ENCODE measurements around the gene ZNHIT3.

Gene ZNHIT3

DNA sequence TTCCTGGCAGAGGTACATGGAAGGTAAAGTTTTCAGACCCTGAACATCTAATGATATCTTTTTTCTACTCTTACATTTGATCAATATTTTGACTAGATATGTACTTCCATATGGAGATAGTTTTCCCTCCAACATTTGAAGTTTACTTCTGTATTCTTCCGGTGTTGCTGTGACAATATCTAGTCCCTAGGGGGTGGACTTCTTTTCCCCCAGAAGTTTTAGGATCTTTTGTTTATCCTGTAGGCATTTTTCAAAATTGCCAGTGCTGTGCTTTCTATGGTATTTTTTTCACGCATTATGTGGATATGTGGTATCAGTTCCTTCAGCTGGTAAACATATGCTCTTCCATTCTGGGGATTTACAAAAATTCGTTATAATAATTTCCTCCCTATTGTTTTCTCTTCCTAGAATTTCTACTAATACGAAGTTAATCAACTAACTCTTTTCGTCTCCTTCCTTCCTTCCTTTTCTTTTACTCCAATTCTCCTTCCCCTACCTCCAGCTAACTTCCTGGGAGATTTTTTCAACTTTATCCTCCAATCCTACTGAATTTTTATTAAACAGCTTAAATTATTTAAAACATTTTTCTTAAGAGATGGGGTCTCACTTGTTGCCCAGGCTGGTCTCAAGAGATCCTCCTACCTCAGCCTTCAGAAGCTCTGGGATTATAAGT, 26.1 kb upstream of the ZNHIT3 start:
- ChIA-PET CTCF (interaction anchor here (1.3 kb wide), 1 partner anchor 23 kb away, joined by 4 read pairs; no protein-coding TSS in a partner anchor), POLR2A (ENCODE audit: low non-redundant PET) (no interaction called here)
- no peak overlapping the region for H3K27ac ChIP-seq
- TF ChIP-seq, protein P1, sequence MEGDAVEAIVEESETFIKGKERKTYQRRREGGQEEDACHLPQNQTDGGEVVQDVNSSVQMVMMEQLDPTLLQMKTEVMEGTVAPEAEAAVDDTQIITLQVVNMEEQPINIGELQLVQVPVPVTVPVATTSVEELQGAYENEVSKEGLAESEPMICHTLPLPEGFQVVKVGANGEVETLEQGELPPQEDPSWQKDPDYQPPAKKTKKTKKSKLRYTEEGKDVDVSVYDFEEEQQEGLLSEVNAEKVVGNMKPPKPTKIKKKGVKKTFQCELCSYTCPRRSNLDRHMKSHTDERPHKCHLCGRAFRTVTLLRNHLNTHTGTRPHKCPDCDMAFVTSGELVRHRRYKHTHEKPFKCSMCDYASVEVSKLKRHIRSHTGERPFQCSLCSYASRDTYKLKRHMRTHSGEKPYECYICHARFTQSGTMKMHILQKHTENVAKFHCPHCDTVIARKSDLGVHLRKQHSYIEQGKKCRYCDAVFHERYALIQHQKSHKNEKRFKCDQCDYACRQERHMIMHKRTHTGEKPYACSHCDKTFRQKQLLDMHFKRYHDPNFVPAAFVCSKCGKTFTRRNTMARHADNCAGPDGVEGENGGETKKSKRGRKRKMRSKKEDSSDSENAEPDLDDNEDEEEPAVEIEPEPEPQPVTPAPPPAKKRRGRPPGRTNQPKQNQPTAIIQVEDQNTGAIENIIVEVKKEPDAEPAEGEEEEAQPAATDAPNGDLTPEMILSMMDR (conservative IDR thresholded peaks at IDR 0.05; ENCODE audit: low read depth): no peak
- no peak for DNase-seq (ENCODE audit: low spot score)

DNA sequence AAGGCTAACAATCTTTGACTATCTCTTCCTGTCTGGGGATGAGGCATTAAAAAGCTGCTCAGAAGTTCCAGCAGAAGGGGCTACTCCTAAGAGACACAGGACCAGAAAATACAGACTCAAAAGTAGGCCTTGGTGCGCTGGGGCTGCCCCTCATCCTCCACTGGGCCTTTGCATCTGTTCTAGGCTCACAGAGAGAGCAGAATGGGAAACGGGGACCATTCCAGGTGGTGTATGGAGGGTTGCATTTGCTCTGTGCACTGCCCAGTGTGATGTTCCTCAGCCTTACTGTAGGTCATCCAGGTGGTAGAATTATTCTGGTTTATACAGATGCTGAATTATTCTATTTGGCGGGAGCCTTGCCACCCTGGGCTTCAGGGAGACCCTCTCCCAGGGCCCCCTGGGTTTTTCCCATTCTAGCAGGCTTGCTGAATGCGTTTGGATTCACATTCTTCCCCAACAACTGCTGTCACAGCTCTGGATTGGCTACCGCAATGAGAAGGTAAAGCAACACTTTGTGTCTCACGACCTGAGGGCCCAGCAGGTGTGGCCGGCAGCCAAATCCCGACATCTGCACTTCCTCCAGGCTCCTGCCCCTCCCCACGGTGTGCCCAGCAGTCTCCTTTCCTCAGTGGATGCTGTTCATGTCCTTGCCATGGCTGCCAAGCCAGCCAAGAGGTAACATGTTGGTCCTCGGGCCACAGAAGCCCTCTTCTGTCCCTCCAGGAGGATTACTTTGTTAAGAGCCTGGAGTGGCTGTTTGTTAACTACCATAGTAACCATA, 25.0 kb upstream of the ZNHIT3 start:
- ChIA-PET POLR2A (ENCODE audit: low non-redundant PET) (no interaction called here), CTCF (interaction anchor here (1.3 kb wide), 1 partner anchor 21 kb away, joined by 4 read pairs; no protein-coding TSS in a partner anchor)
- DNase-seq (ENCODE audit: low spot score): no peak
- H3K27ac ChIP-seq: no peak overlapping the region
- TF ChIP-seq, protein P1 (conservative IDR thresholded peaks at IDR 0.05; ENCODE audit: low read depth): no peak

DNA sequence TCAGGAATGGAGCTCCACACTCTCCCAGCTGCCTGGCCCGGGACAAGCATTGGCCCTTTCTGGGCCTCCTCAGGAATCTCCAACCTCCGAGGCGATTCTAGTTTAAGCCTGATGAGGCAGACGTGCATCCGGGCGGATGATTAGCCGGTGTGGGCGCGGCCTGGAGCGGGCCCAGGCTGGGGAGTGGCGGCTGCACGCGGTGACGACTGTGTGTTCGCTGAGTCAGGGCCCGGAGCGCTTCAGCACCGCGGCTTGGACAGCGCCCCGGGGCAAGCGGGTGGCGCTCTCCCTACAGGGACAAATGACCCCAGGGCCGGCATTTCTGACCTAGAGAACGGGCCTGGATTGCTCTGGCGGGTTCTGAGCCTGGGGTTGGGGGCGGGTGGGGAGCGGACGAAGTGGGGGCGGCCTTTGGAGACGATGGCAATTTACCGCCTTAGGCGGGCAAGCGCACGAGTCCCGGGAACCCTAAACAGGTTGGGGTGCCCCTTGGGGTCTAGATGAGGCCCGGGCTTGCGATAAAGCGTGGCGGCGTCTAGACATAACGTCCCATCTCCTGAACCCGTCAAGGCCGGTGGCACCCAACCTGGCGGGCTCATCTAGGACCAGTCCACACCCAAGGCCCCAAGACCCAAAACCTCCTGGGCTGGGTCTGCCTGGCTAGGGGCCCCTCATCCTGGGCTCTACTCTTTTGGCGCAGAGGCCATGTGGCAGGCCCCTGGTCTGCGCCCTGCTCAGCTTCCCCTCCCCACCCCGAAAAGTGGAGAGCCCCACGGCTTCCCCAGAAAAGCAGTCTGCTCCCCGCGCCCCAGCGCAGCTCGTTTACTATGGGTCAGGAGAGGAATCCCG, 22.3 kb upstream of the ZNHIT3 start:
- TF ChIP-seq, protein P1 (conservative IDR thresholded peaks at IDR 0.05; ENCODE audit: low read depth): no peak
- CTCF ChIA-PET: interaction anchor here (1.4 to 1.6 kb wide), 2 partner anchors 19 kb away, joined by 3 to 10 read pairs; no protein-coding TSS in a partner anchor
- POLR2A ChIA-PET (ENCODE audit: low non-redundant PET): interaction anchor here (0.7 kb wide), 1 partner anchor 19 kb away, joined by 3 read pairs; no protein-coding TSS in a partner anchor
- DNase-seq (ENCODE audit: low spot score): peak; percentile 94
- no peak overlapping the region for H3K27ac ChIP-seq

DNA sequence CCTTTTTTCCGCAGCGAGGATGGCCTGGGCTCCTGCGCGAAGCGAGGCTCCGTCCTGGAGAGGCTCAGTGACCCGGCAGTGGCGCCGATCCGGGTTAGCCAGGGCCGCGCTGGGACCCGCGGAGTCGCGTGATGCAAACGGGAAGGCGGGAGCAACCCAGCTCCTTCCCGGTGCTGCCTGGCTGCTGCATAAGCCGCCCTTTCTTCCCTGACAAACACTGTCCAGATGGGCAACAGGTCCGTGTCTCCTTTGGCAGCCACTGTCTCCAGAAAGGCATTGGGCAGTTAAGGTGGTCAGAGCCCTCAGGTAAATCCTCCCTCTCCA, 21.8 kb upstream of the ZNHIT3 start:
- CTCF ChIA-PET: interaction anchor here (1.6 kb wide), 1 partner anchor 18 kb away, joined by 10 read pairs; no protein-coding TSS in a partner anchor
- DNase-seq (ENCODE audit: low spot score): no peak
- POLR2A ChIA-PET (ENCODE audit: low non-redundant PET): interaction anchor here (0.7 kb wide), 1 partner anchor 19 kb away, joined by 3 read pairs; no protein-coding TSS in a partner anchor
- TF ChIP-seq, protein P1 (conservative IDR thresholded peaks at IDR 0.05; ENCODE audit: low read depth): no peak
- no peak overlapping the region for H3K27ac ChIP-seq

DNA sequence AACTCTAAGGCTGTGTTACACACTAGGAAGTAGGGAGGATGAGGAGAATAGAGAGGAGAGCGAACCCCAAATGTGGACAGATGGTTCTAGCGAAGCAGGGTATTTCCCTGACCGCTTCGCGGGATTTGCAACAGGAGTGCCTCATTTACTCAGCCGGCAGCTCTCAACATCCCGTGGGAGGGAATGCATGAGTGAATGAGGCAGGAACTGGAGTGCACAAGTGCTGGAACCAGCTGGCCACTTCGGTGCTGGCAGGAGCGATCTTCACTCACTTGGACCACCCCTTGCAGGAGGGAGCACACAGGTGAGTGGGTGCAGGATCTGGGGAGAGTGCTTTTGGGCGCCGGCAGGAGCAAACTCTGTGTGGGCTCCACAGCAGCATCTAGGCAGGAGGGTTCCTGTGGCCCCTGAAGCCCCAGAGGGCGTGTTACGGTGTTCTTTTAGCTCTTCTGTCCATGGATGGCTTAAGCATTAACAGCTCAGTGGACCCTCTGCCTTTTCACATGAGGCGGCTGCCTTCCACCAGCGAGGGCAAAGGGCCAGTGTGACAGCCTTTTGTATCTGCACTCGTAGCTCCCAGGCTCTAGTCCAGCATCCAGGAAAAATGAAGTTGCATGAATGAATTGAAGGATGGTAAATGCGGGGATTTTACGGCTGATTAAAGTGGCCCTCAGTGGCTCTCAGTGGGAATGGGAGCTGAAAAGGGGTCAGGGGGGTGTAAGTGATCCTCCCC, 17.4 kb upstream of the ZNHIT3 start:
- TF ChIP-seq, protein P1 (conservative IDR thresholded peaks at IDR 0.05; ENCODE audit: low read depth): no peak
- ChIA-PET CTCF (interaction anchor here (1.9 kb wide), 1 partner anchor 14 kb away, joined by 4 read pairs; no protein-coding TSS in a partner anchor), POLR2A (ENCODE audit: low non-redundant PET) (no interaction called here)
- H3K27ac ChIP-seq: no peak overlapping the region
- no peak for DNase-seq (ENCODE audit: low spot score)

All from RWPE1 (cell line).